ENCODE data around the gene ETHE1. TPM values are rescaled to one million over a fixed set of nuclear protein-coding genes. Genes with fewer than 3 reads are reported as not detected.
A peak's percentile ranks its signal among the peaks of the same experiment; 100 is the strongest.

ETHE1 gene, protein sequence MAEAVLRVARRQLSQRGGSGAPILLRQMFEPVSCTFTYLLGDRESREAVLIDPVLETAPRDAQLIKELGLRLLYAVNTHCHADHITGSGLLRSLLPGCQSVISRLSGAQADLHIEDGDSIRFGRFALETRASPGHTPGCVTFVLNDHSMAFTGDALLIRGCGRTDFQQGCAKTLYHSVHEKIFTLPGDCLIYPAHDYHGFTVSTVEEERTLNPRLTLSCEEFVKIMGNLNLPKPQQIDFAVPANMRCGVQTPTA
- polyA plus RNA-seq (2013, experiment 1 of 2): 44.4 TPM
- 43.3 TPM for polyA plus RNA-seq (2013, experiment 2 of 2)

DNA sequence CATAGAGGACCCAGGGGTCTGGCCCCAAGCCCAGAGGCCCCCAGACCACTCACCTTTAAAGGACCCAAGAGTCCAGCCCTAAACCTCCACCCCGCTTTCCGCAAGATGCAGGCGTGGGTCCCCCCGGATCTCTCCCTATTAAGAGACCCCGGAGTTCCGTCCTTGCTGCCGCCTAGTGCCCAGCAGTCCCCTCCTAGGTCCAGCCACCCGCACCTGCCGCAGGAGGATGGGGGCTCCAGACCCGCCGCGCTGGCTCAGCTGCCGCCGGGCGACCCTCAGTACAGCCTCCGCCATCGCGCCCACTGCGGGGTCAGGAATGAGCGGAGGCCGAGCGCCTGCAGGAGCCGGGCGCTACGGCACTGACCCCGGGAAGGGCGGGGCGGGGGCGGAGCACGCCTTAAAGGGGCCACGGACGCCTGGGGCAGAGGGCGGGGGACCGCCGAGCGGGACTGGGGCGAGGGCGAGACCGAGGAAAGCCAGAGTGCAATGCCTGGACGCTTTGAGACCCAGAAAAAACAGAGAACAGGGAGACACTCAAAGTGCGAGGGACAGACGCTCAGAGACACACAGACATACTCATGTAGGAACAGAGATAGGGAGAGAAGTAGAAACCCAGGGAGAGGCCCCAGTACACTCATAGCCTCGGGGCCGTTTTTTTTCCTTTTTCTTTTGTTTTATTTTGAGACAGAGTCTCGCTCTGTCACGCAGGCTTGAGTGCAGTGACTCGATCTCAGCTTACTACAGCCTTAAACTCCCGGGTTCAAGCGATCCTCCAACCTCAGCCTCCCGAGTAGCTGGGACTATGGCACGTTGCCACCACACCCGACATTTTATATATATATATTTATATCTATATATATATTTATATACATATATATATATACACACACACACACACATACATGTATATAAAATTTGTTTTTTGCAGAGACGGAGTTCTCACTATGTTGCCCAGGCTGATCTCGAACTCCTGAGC lies at the start of gene ETHE1:
TSS of gene ETHE1 (minus strand) at position 318 of the 976 bp plus-strand sequence. CDS start at position 294, 24 bp downstream.
- Histone ChIP-seq H3K79me1 (replicated peaks; ENCODE audit: low read length, poor library complexity, severe bottlenecking) (peaks cover 19% of the 10 kb centered on the region), H3K27ac (ENCODE audit: low read length, poor library complexity, severe bottlenecking) (no peak within 1 kb of the TSS), H2BK120ac (ENCODE audit: low read depth, low read length) (no peak within 1 kb of the TSS), H2BK12ac (ENCODE audit: low read length in 2 of 2) (peak within 1 kb of the TSS; percentile 59 to 73), H3K4me2 (ENCODE audit: low read length, poor library complexity, severe bottlenecking) (peak within 1 kb of the TSS; percentile 99), H3K27me3 (ENCODE audit: control insufficient read depth in 1 of 2, insufficient read depth in 1 of 2, low read length in 2 of 2) (no peaks in the 10 kb centered on the region), H3K9me3 (ENCODE audit: control insufficient read depth, low read length) (no peaks in the 10 kb centered on the region), H4K91ac (ENCODE audit: low read length) (peak within 1 kb of the TSS; percentile 39), H3K23ac (ENCODE audit: low read length in 2 of 2) (peak within 1 kb of the TSS in 1 of 2 experiments; percentile 75), H3K14ac (ENCODE audit: low read length in 2 of 2) (peak within 1 kb of the TSS in 1 of 2 experiments; percentile 82), H2BK15ac (ENCODE audit: low read depth, poor library complexity, severe bottlenecking) (no peak within 1 kb of the TSS), H3K4me3 (ENCODE audit: insufficient read depth in 1 of 2, low read depth in 1 of 2, low read length in 2 of 2) (peak within 1 kb of the TSS; percentile 97 to 99), H4K8ac (ENCODE audit: low read length) (peak within 1 kb of the TSS; percentile 91), H3K9ac (ENCODE audit: low read length) (peak within 1 kb of the TSS; percentile 93), H3K4me1 (ENCODE audit: control insufficient read depth, insufficient read depth, low read depth, low read length) (peaks cover 21% of the 10 kb centered on the region), H3K4ac (ENCODE audit: low read depth in 1 of 2, low read length in 2 of 2) (peak within 1 kb of the TSS in 1 of 2 experiments; percentile 51), H2AFZ (ENCODE audit: low read depth, low read length) (peak within 1 kb of the TSS; percentile 96), H3K18ac (ENCODE audit: low read depth in 1 of 2, low read length in 2 of 2) (peak within 1 kb of the TSS; percentile 73 to 96), H2BK5ac (ENCODE audit: low read depth, low read length, poor library complexity, severe bottlenecking) (no peak within 1 kb of the TSS), H3K36me3 (ENCODE audit: control insufficient read depth in 1 of 2, insufficient read depth in 2 of 2, low read depth in 1 of 2, low read length in 2 of 2) (no peaks in the 10 kb centered on the region), H2AK5ac (ENCODE audit: low read length, severe bottlenecking) (no peak within 1 kb of the TSS)
- WGBS: 4% methylated on average over 49 of the region's 54 CpGs
- peak; percentile 76 for DNase-seq

DNA sequence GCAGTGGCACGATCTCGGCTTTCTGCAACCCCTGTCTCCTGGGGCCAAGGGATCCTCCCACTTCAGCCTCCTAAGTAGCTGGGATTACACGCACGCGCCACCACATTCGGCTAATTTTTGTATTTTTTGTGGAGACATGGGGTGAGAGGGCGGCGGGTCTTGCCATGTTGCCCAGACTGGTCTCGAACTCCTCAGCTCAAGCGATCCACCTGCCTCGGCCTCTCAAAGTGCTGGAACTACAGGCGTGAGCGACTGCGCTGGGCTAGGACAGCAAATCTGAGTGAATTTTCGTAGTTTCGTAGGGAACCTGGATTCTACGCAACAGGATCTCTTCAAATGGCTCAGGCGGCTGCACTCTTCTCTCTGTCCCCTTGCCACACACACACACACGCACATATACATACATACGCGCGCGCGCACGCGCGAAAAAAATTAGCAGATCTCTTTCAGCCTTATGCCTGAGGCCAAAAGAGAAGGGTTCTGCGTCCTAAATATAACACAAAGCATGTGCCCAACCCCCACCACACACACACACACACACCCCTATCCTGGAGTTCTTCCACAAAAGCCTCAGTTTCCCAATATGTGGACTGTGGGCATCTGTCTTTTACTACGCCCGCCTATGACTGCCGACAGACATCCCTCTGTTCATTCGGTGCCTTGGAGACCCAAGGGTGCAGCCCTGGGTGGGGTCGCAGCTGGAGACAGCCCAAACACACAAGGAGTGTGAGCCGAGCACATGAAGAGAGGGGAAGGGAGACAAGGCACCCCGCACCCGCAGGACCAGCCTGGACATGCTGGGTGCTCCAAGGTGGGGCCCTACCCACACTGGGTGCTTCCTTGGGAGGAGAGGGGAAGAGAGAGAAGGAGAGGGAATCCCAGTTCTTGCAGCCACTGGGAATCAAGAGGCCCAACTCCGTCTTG lies 49.2 kb upstream of the ETHE1 start:
- peak overlapping the region; percentile 64 for H2BK120ac ChIP-seq (ENCODE audit: low read depth, low read length)
- H3K9me3 ChIP-seq (ENCODE audit: control insufficient read depth, low read length): no peaks in the 10 kb centered on the region
- peak overlapping the region; percentile 20 to 71 for H2BK12ac ChIP-seq (ENCODE audit: low read length in 2 of 2)
- peaks cover 0 to 20% of the 10 kb centered on the region in 2 experiments for H3K36me3 ChIP-seq (ENCODE audit: control insufficient read depth in 1 of 2, insufficient read depth in 2 of 2, low read depth in 1 of 2, low read length in 2 of 2)
- peak overlapping the region; percentile 67 for H2AFZ ChIP-seq (ENCODE audit: low read depth, low read length)
- H3K4me2 ChIP-seq (ENCODE audit: low read length, poor library complexity, severe bottlenecking): no peak overlapping the region
- H2BK15ac ChIP-seq (ENCODE audit: low read depth, poor library complexity, severe bottlenecking): no peak overlapping the region
- peak overlapping the region in 1 of 2 experiments; percentile 100 for H3K4me3 ChIP-seq (ENCODE audit: insufficient read depth in 1 of 2, low read depth in 1 of 2, low read length in 2 of 2)
- H3K23ac ChIP-seq (ENCODE audit: low read length in 2 of 2): no peak overlapping the region
- peaks cover 25% of the 10 kb centered on the region for H3K79me1 ChIP-seq (replicated peaks; ENCODE audit: low read length, poor library complexity, severe bottlenecking)
- peaks cover 12% of the 10 kb centered on the region for H3K4me1 ChIP-seq (ENCODE audit: control insufficient read depth, insufficient read depth, low read depth, low read length)
- H3K9ac ChIP-seq (ENCODE audit: low read length): peak overlapping the region; percentile 100
- peak overlapping the region; percentile 77 to 89 for H3K18ac ChIP-seq (ENCODE audit: low read depth in 1 of 2, low read length in 2 of 2)
- peak overlapping the region; percentile 46 to 74 for H3K4ac ChIP-seq (ENCODE audit: low read depth in 1 of 2, low read length in 2 of 2)
- H3K14ac ChIP-seq (ENCODE audit: low read length in 2 of 2): no peak overlapping the region
- 88% methylated on average over 37 of the region's 37 CpGs for WGBS
- H2BK5ac ChIP-seq (ENCODE audit: low read depth, low read length, poor library complexity, severe bottlenecking): peak overlapping the region; percentile 19
- H3K27ac ChIP-seq (ENCODE audit: low read length, poor library complexity, severe bottlenecking): peak overlapping the region; percentile 30
- no peak for DNase-seq
- H3K27me3 ChIP-seq (ENCODE audit: control insufficient read depth in 1 of 2, insufficient read depth in 1 of 2, low read length in 2 of 2): no peaks in the 10 kb centered on the region
- peak overlapping the region; percentile 69 for H2AK5ac ChIP-seq (ENCODE audit: low read length, severe bottlenecking)
- peak overlapping the region; percentile 70 for H4K91ac ChIP-seq (ENCODE audit: low read length)
- peak overlapping the region; percentile 86 for H4K8ac ChIP-seq (ENCODE audit: low read length)

DNA sequence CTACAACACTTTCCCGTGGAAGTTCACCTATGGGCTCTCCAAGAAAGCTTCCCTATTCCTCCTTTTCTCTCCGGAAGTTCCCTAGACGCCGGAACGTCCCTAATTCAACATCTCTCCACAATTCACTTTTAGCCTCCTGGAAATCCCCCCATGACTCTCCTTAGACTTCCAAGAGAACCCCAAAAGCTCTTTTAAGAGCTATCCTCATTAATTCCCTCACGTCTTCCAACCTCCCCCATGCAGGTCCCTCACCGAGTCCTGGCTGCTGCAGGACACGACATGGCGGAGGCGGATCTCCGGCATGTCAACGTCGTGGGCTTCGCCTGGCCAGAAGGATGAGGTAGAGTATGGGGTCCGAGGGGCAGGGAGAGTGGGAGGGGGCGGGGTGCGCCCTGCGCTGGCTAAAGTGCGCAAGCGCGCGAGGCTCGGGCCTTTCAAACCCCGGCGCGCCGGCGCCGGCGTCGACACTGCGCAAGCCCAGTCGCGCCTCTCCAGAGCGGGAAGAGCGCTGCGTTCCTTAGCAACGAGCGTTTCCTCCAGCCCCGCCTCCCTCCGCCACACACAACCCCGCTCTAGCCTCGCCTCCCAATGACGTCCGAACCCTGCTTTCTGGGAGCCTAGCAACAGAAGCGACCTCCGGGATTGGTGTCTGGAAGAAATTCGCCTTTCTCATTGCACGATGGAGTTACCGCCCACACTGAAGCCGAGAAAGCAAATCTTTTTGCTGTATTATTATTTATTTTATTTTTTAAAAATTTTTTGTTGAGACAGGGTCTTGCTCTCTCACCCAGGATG lies 48.4 kb upstream of the ETHE1 start, which contains the start of the genes PINLYP and XRCC1:
TSS of gene PINLYP (plus strand) at position 646 of the 795 bp plus-strand sequence. CDS start 1,391 bp downstream, outside the sequence.
TSS of gene XRCC1 (minus strand) at position 372 of the 795 bp plus-strand sequence. CDS start at position 303, 69 bp downstream.
- Histone ChIP-seq H3K9me3 (ENCODE audit: control insufficient read depth, low read length) (no peaks in the 10 kb centered on the region), H3K9ac (ENCODE audit: low read length) (peak within 1 kb of the TSS; percentile 100), H3K4ac (ENCODE audit: low read depth in 1 of 2, low read length in 2 of 2) (peak within 1 kb of the TSS; percentile 46 to 74)

More for the DNA sequence above, 48.4 kb upstream of the ETHE1 start, which contains the start of the genes PINLYP and XRCC1:
- Histone ChIP-seq H3K36me3 (ENCODE audit: control insufficient read depth in 1 of 2, insufficient read depth in 2 of 2, low read depth in 1 of 2, low read length in 2 of 2) (peaks cover 0 to 20% of the 10 kb centered on the region in 2 experiments), H3K4me3 (ENCODE audit: insufficient read depth in 1 of 2, low read depth in 1 of 2, low read length in 2 of 2) (peak within 1 kb of the TSS; percentile 75 to 100), H4K8ac (ENCODE audit: low read length) (peak within 1 kb of the TSS; percentile 86), H3K4me2 (ENCODE audit: low read length, poor library complexity, severe bottlenecking) (peak within 1 kb of the TSS; percentile 60), H2BK120ac (ENCODE audit: low read depth, low read length) (peak within 1 kb of the TSS; percentile 64), H3K14ac (ENCODE audit: low read length in 2 of 2) (peak within 1 kb of the TSS in 1 of 2 experiments; percentile 91), H3K23ac (ENCODE audit: low read length in 2 of 2) (no peak within 1 kb of the TSS), H3K27ac (ENCODE audit: low read length, poor library complexity, severe bottlenecking) (peak within 1 kb of the TSS; percentile 66), H3K27me3 (ENCODE audit: control insufficient read depth in 1 of 2, insufficient read depth in 1 of 2, low read length in 2 of 2) (no peaks in the 10 kb centered on the region), H2BK15ac (ENCODE audit: low read depth, poor library complexity, severe bottlenecking) (no peak within 1 kb of the TSS), H3K18ac (ENCODE audit: low read depth in 1 of 2, low read length in 2 of 2) (peak within 1 kb of the TSS; percentile 89 to 94), H3K79me1 (replicated peaks; ENCODE audit: low read length, poor library complexity, severe bottlenecking) (peaks cover 33% of the 10 kb centered on the region), H2BK12ac (ENCODE audit: low read length in 2 of 2) (peak within 1 kb of the TSS; percentile 20 to 71), H4K91ac (ENCODE audit: low read length) (peak within 1 kb of the TSS; percentile 81), H2AFZ (ENCODE audit: low read depth, low read length) (peak within 1 kb of the TSS; percentile 79), H2AK5ac (ENCODE audit: low read length, severe bottlenecking) (peak within 1 kb of the TSS; percentile 69), H2BK5ac (ENCODE audit: low read depth, low read length, poor library complexity, severe bottlenecking) (peak within 1 kb of the TSS; percentile 92), H3K4me1 (ENCODE audit: control insufficient read depth, insufficient read depth, low read depth, low read length) (peaks cover 12% of the 10 kb centered on the region)
- WGBS: 2% methylated on average over 42 of the region's 51 CpGs
- DNase-seq: peak; percentile 99
